Measurements from ENCODE around the gene TNFRSF25. TPM values are rescaled to one million over a fixed set of nuclear protein-coding genes. Genes with fewer than 3 reads are reported as not detected.
A peak's percentile ranks its signal among the peaks of the same experiment; 100 is the strongest.

The TNFRSF25 gene
- total and polyA plus RNA-seq, 2 of the 8 experiments (the other 6 are each of a cell fraction or from before 2014, with no cell fraction given) = 10.7 to 19.5 TPM

GRCh38 chr1:6414443-6414844, 51.5 kb downstream of the TNFRSF25 start (continued):
- peak; percentile 79 to 91 (median 88) for TF ChIP-seq CTCF (IDR thresholded peaks at IDR 0.05; ENCODE audit: control extremely low read depth in 1 of 3, insufficient read depth in 1 of 3, low read depth in 1 of 3, low read length in 3 of 3)
- no peak for TF ChIP-seq SRF (IDR thresholded peaks at IDR 0.05; ENCODE audit: low read depth, low read length)
- TF ChIP-seq POLR2A (IDR thresholded peaks at IDR 0.05; ENCODE audit: control extremely low read depth in 1 of 2, low read depth in 2 of 2, low read length in 2 of 2) = no peak
- no peak for TF ChIP-seq JUND (IDR thresholded peaks at IDR 0.05; ENCODE audit: low read length)
- TF ChIP-seq POLR2AphosphoS5 (IDR thresholded peaks at IDR 0.05; ENCODE audit: low read depth, low read length) = no peak
- TF ChIP-seq SIX5 (IDR thresholded peaks at IDR 0.05; ENCODE audit: low read depth, low read length) = no peak
- no peak; the same call in 1 of the 2 replicates for TF ChIP-seq GABPA (IDR thresholded peaks at IDR 0.05; ENCODE audit: borderline replicate concordance, insufficient read depth, low read length)
- no peak for TF ChIP-seq KDM5A (IDR thresholded peaks at IDR 0.05; ENCODE audit: low read length)
- TF ChIP-seq SAP30 (IDR thresholded peaks at IDR 0.05; ENCODE audit: insufficient read depth, insufficient replicate concordance, low read length) = no peak
- TF ChIP-seq E2F6 (IDR thresholded peaks at IDR 0.05) = peak; percentile 74
- no peak for TF ChIP-seq RFX5 (IDR thresholded peaks at IDR 0.05; ENCODE audit: borderline replicate concordance, low read depth, low read length)
- no peak for TF ChIP-seq CBX5 (IDR thresholded peaks at IDR 0.05; ENCODE audit: low read depth, low read length)
- TF ChIP-seq MAFK (IDR thresholded peaks at IDR 0.05; ENCODE audit: low read depth, low read length) = no peak
- no peak for TF ChIP-seq CHD2 (IDR thresholded peaks at IDR 0.05; ENCODE audit: low read length)
- TF ChIP-seq TCF12 (IDR thresholded peaks at IDR 0.05; ENCODE audit: low read depth, low read length) = 0 out of 2 replicates have a peak, but pooled peaks have one; percentile 69
- TF ChIP-seq PHF8 (conservative IDR thresholded peaks at IDR 0.05; ENCODE audit: low read depth, low read length) = no peak
- TF ChIP-seq USF2 (IDR thresholded peaks at IDR 0.05; ENCODE audit: low read length) = no peak
- TF ChIP-seq ATF2 (IDR thresholded peaks at IDR 0.05; ENCODE audit: low read length) = 0 out of 2 replicates have a peak, but pooled peaks have one; percentile 49
- TF ChIP-seq ASH2L (IDR thresholded peaks at IDR 0.05; ENCODE audit: low read length) = no peak
- TF ChIP-seq CHD1 (IDR thresholded peaks at IDR 0.05; ENCODE audit: low read depth, low read length) = no peak
- TF ChIP-seq CBX8 (IDR thresholded peaks at IDR 0.05; ENCODE audit: borderline replicate concordance, low read depth, low read length) = no peak

Data from H1 (cell line).